HepG2 (cell line): Measurements from ENCODE around the gene TMEM229A. TPM values are rescaled to one million over a fixed set of nuclear protein-coding genes. Genes with fewer than 3 reads are reported as not detected.

Source experiments
- ATAC-seq: fragments of 200-7000 bp; cut with Tn5 transposase; 3 replicates; pipeline ENCODE4 v1.9.1; 2020; ENCODE audit warnings: mild to moderate bottlenecking, moderate library complexity
- BruUV-seq: library from RNA; stranded (reverse); fragments of 400-500 nt; replicated peaks from 2 replicates; lab custom pipeline; 2021; lab: Mats Ljungman, UMichigan
- CTCF ChIA-PET: fragments of 300-600 bp; formaldehyde crosslinking; extraction: SDS; loops from one replicate; lab custom pipeline; 2021; ENCODE audit warnings: low total read pairs, inconsistent platforms, low intra/inter-chr PET ratio; lab: Yijun Ruan, JAX
- POLR2A ChIA-PET: fragments of 350-600 bp; sonication (Branson Sonifier 250); formaldehyde crosslinking; loops from one replicate; lab custom pipeline; 2020; ENCODE audit warnings: antibody characterized with exemption, inconsistent platforms; lab: Yijun Ruan, JAX
- DNase-seq: peaks from one replicate; pipeline ENCODE4 v3.0.0-alpha.2; 2015; ENCODE audit warnings: low spot score
- FAIRE-seq: peaks from 3 replicates; lab custom pipeline; 2011; peaks lifted over from hg19 to GRCh38; lab: Jason Lieb, UNC
- H2AFZ ChIP-seq: one replicate; pipeline ENCODE4 v1.6.1; 2011; ENCODE audit warnings: low read length, inconsistent platforms
- H3K27ac ChIP-seq: fragments of 300-600 bp; 3 replicates; pipeline ENCODE4 v1.8.0; 2011; ENCODE audit warnings: mixed run types, mild to moderate bottlenecking, mixed read lengths, low read length, inconsistent platforms; ENCODE audit not compliant: insufficient read depth; ENCODE audit errors: extremely low read length
- H3K27me3 ChIP-seq, 2 experiments: fragments of 200-600 bp in 1 of 2; 2 replicates in 1 of 2; 3 replicates in 1 of 2; pipeline versions ENCODE4 v1.6.0 to v1.8.0; 2011; ENCODE audit warnings: low read length in 2 of 2, mild to moderate bottlenecking in 2 of 2, moderate library complexity in 2 of 2, inconsistent platforms in 1 of 2; ENCODE audit not compliant: insufficient read depth in 2 of 2, control insufficient read depth in 1 of 2
- H3K36me3 ChIP-seq, 2 experiments: fragments of 200-600 bp in 1 of 2; replicated peaks in 1 of 2; 2 replicates in 1 of 2; 3 replicates in 1 of 2; pipeline versions ENCODE4 v1.5.1 to v1.8.0; 2011; ENCODE audit warnings: low read length in 2 of 2, inconsistent platforms in 1 of 2; ENCODE audit not compliant: insufficient read depth in 2 of 2, control insufficient read depth in 1 of 2
- H3K4me1 ChIP-seq: 2 replicates; pipeline ENCODE4 v1.5.1; 2012; ENCODE audit warnings: low read length, inconsistent platforms; ENCODE audit not compliant: insufficient read depth
- H3K4me2 ChIP-seq: 2 replicates; pipeline ENCODE4 v1.6.0; 2011; ENCODE audit warnings: low read depth, low read length, inconsistent platforms
- H3K4me3 ChIP-seq, 3 experiments: fragments of 200-600 bp in 1 of 3; sonication (generic), shearing (Covaris generic) in 1 of 3; replicated peaks in 1 of 3; 2 replicates each; pipeline ENCODE4 v1.5.1; 2011 to 2016; ENCODE audit warnings: low read length in 3 of 3, inconsistent platforms in 2 of 3, low read depth in 2 of 3, mild to moderate bottlenecking in 2 of 3, control low read depth in 1 of 3, mixed read lengths in 1 of 3; ENCODE audit not compliant: insufficient read depth in 1 of 3
- H3K79me2 ChIP-seq: one replicate; pipeline ENCODE4 v1.6.1; 2011; ENCODE audit warnings: low read length, inconsistent platforms; ENCODE audit not compliant: insufficient read depth
- H3K9ac ChIP-seq: 2 replicates; pipeline ENCODE4 v1.6.0; 2011; ENCODE audit warnings: mild to moderate bottlenecking, low read depth, low read length, inconsistent platforms; ENCODE audit not compliant: insufficient read depth
- H3K9me3 ChIP-seq: 2 replicates; pipeline ENCODE4 v1.5.1; 2012; ENCODE audit warnings: mild to moderate bottlenecking, low read length
- H4K20me1 ChIP-seq: 2 replicates; pipeline ENCODE4 v1.6.0; 2011; ENCODE audit warnings: inconsistent platforms, mild to moderate bottlenecking, low read length, moderate library complexity; ENCODE audit not compliant: insufficient read depth
- ASH2L ChIP-seq: fragments of 300-600, 200-600 bp; sonication (generic); IDR thresholded peaks from 2 replicates; pipeline ENCODE4 v1.7.0; 2017; ENCODE audit warnings: low read depth, mild to moderate bottlenecking, moderate library complexity, mixed read lengths, low read length; ENCODE audit not compliant: insufficient read length
- CENPX ChIP-seq: sonication (generic); formaldehyde crosslinking; IDR thresholded peaks from 2 replicates; pipeline ENCODE4 v1.9.0; 2021; ENCODE audit warnings: mild to moderate bottlenecking, missing genetic modification reagents, moderate library complexity
- ELK4 ChIP-seq: sonication (generic); formaldehyde crosslinking; IDR thresholded peaks from 2 replicates; pipeline ENCODE4 v1.9.0; 2021; ENCODE audit warnings: missing genetic modification reagents, borderline replicate concordance
- PBX3 ChIP-seq: sonication (generic); formaldehyde crosslinking; IDR thresholded peaks from 2 replicates; pipeline ENCODE4 v1.8.1; 2023; ENCODE audit warnings: missing genetic modification reagents, inconsistent platforms, borderline replicate concordance
- SRSF9 ChIP-seq: fragments of 200-400 bp; formaldehyde crosslinking; IDR thresholded peaks from 2 replicates; pipeline ENCODE4 v1.6.1; 2018; ENCODE audit warnings: borderline replicate concordance, mild to moderate bottlenecking, low read depth, low read length; ENCODE audit not compliant: insufficient read depth, poor library complexity, severe bottlenecking
- TAF1 ChIP-seq: sonication (generic); formaldehyde crosslinking; IDR thresholded peaks from 2 replicates; pipeline ENCODE4 v1.4.0; 2020; ENCODE audit warnings: missing genetic modification reagents
- TFAP4 ChIP-seq: sonication (generic); IDR thresholded peaks from 2 replicates; pipeline ENCODE4 v1.6.1; 2016; ENCODE audit warnings: low read depth, borderline replicate concordance
- THAP7 ChIP-seq: sonication (generic); formaldehyde crosslinking; IDR thresholded peaks from 2 replicates; pipeline ENCODE4 v1.8.1; 2023; ENCODE audit warnings: mild to moderate bottlenecking, missing genetic modification reagents
- ZC3H13 ChIP-seq: sonication (generic); formaldehyde crosslinking; IDR thresholded peaks from 2 replicates; pipeline ENCODE4 v1.8.1; 2023; ENCODE audit warnings: mild to moderate bottlenecking, missing genetic modification reagents, moderate library complexity
- ZFP90 ChIP-seq: sonication (generic); formaldehyde crosslinking; IDR thresholded peaks from 2 replicates; pipeline ENCODE4 v1.8.0; 2022; ENCODE audit warnings: missing genetic modification reagents, mild to moderate bottlenecking, inconsistent platforms, borderline replicate concordance
- ZNF12 ChIP-seq: sonication (generic); formaldehyde crosslinking; IDR thresholded peaks from 2 replicates; pipeline ENCODE4 v1.5.0; 2020; ENCODE audit warnings: missing genetic modification reagents
- ZNF432 ChIP-seq: sonication (generic); formaldehyde crosslinking; IDR thresholded peaks from 2 replicates; pipeline ENCODE4 v1.5.0; 2020; ENCODE audit warnings: missing genetic modification reagents, mild to moderate bottlenecking, borderline replicate concordance
- ZSCAN22 ChIP-seq: sonication (generic); formaldehyde crosslinking; IDR thresholded peaks from 2 replicates; pipeline ENCODE4 v1.4.0; 2020; ENCODE audit warnings: mild to moderate bottlenecking, missing genetic modification reagents
- WGBS: methylation state at CpG from one replicate; pipeline ENCODE4 v1.1.6; 2017; ENCODE audit warnings: low lambda C conversion rate; 5-methylcytosine and 5-hydroxymethylcytosine counted together
- in situ Hi-C: cut with HindIII; loops from 2 replicates; pipeline ENCODE4 v1.10.0; 2017; ENCODE audit warnings: low pct_unique_long_range_greater_than_20kb; ENCODE audit not compliant: extremely low pct_ligation_motif_present
- intact Hi-C: fragments of 100-400 bp; cut with micrococcal nuclease; formaldehyde crosslinking; loops from one replicate; pipeline ENCODE4 v1.10.0; 2022; ENCODE audit not compliant: unreplicated experiment
- polyA plus RNA-seq, 8 experiments: library from polyadenylated mRNA; depleted of rRNA in 3 of 8; stranded (reverse) in 7 of 8; unstranded in 1 of 8; fragments of >200 nt; fragmentation: Illumina TruSeq in 4 of 8; extraction: Trizol in 4 of 8; gene quantifications; 2 replicates each; pipeline versions ENCODE4 v1.2.1 to v1.2.3, GENCODE V29; 2011 to 2016; ENCODE audit warnings: low read depth in 4 of 8, missing spikeins in 1 of 8, mixed read lengths in 1 of 8; ENCODE audit not compliant: insufficient read depth in 1 of 8
- total RNA-seq, 5 experiments: library from RNA; depleted of rRNA; stranded (reverse); fragments of >200 nt; fragmentation: Illumina TruSeq; extraction: Trizol; gene quantifications; 2 replicates each; pipeline ENCODE4 v1.2.3, GENCODE V29; 2016; ENCODE audit warnings: low read depth in 1 of 5

The TMEM229A gene
- total and polyA plus RNA-seq, 2 of the 13 experiments (the other 11 are each of a cell fraction or from before 2014, with no cell fraction given) = not detected

GRCh38 chr7:123987445-123987844 lies 45.4 kb downstream of the TMEM229A start:
- intact Hi-C loops = no loop called here
- Histone ChIP-seq H3K36me3 (no peaks in the 10 kb centered on the region), H3K9ac (no peak overlapping the region), H3K27me3 (no peaks in the 10 kb centered on the region; a peak in 1 of 5 replicates), H3K4me3 (no peak overlapping the region), H3K4me2 (no peak overlapping the region), H4K20me1 (no peaks in the 10 kb centered on the region)
- ATAC-seq (no peak), DNase-seq (no peak)
- WGBS = 0% methylated on average over 2 of the region's 2 CpGs
- TF ChIP-seq ZC3H13 (CRISPR knock-in tag) (no peak), TAF1 (no peak), ASH2L (no peak), CENPX (CRISPR knock-in tag) (no peak), TFAP4 (no peak), THAP7 (CRISPR knock-in tag) (no peak), ZNF432 (no peak), ZSCAN22 (CRISPR knock-in tag) (no peak), ELK4 (CRISPR knock-in tag) (no peak), ZNF12 (CRISPR knock-in tag) (no peak), PBX3 (CRISPR knock-in tag) (no peak), ZFP90 (no peak), SRSF9 (no peak)
- TF ChIP-seq, all 625 proteins: peak for 0
- BruUV-seq = no TSS peak
- Histone ChIP-seq H3K79me2 (no peaks in the 10 kb centered on the region), H3K27ac (no peak overlapping the region), H3K4me1 (no peaks in the 10 kb centered on the region), H3K9me3 (no peaks in the 10 kb centered on the region), H2AFZ (no peak overlapping the region)
- ChIA-PET CTCF (no interaction called here), POLR2A (no interaction called here)
- no peak for FAIRE-seq
- in situ Hi-C loops = no loop called here

Other genes starting within 250 kb of the TMEM229A start
- gene HYAL4, start 187.9 kb downstream of the TMEM229A start, total RNA-seq (2016; rRNA removed; fragmentation: Illumina TruSeq; extraction: Trizol) = not detected in 2 replicates
- not detected in 2 replicates for gene HYAL4, start 187.9 kb downstream of the TMEM229A start, polyA plus RNA-seq (2011; rRNA removed)
- gene SPAM1, start 107.8 kb downstream of the TMEM229A start, total RNA-seq (2016; rRNA removed; fragmentation: Illumina TruSeq; extraction: Trizol) = not detected in 2 replicates
- gene SPAM1, start 107.8 kb downstream of the TMEM229A start, polyA plus RNA-seq (2011; rRNA removed) = not detected in 2 replicates